B cell (primary cell): ENCODE results near the gene OSBP2. TPM values are rescaled to one million over a fixed set of nuclear protein-coding genes. Genes with fewer than 3 reads are reported as not detected.

Source experiments
- ATAC-seq: fragments of 200-7000 bp; cut with Tn5 transposase; one replicate; pipeline ENCODE4 v1.10.0; 2021; ENCODE audit warnings: low read depth, mild to moderate bottlenecking, moderate number of reproducible peaks, moderate library complexity
- CTCF ChIA-PET: fragments of 350-600 bp; sonication (Branson Sonifier 250); formaldehyde crosslinking; loops from one replicate; lab custom pipeline; 2021; ENCODE audit warnings: antibody characterized with exemption, inconsistent platforms; lab: Charles Lee
- POLR2A ChIA-PET: fragments of 350-600 bp; sonication (Branson Sonifier 250); formaldehyde crosslinking; loops from one replicate; lab custom pipeline; 2021; ENCODE audit warnings: antibody characterized with exemption; lab: Charles Lee
- DNase-seq: peaks from one replicate; pipeline ENCODE4 v3.0.0; 2013
- H2AFZ ChIP-seq: 2 replicates; pipeline ENCODE4 v1.6.1; 2012; ENCODE audit warnings: mild to moderate bottlenecking, low read depth, low read length; ENCODE audit not compliant: insufficient read depth, poor library complexity, severe bottlenecking
- H3K27ac ChIP-seq, 2 donors: 1 replicate in 1 of 2; 2 replicates in 1 of 2; pipeline ENCODE4 v1.5.1; 2012 to 2013; ENCODE audit warnings: low read length in 2 of 2, mild to moderate bottlenecking in 2 of 2, moderate library complexity in 1 of 2
- H3K27me3 ChIP-seq, 4 experiments: fragments of 200-600 bp in 1 of 4; sonication (generic) in 1 of 4; replicated peaks in 1 of 4; 1 replicate in 2 of 4; 2 replicates in 2 of 4; pipeline versions ENCODE4 v1.6.1 to v1.7.0; 2013 to 2016; ENCODE audit warnings: low read length in 3 of 4, mild to moderate bottlenecking in 2 of 4, mixed read lengths in 1 of 4, moderate library complexity in 1 of 4; ENCODE audit not compliant: insufficient read depth in 4 of 4, control insufficient read depth in 3 of 4; ENCODE audit errors: control extremely low read depth in 1 of 4
- H3K36me3 ChIP-seq, 2 experiments: replicated peaks in 1 of 2; 1 replicate in 1 of 2; 2 replicates in 1 of 2; pipeline versions ENCODE4 v1.6.1 to v1.7.1; 2013; ENCODE audit warnings: low read length in 1 of 2; ENCODE audit not compliant: insufficient read depth in 2 of 2, control insufficient read depth in 1 of 2; ENCODE audit errors: control extremely low read depth in 1 of 2, extremely low read depth in 1 of 2
- H3K4me1 ChIP-seq, 2 donors: fragments of 200-600 bp in 1 of 2; sonication (generic) in 1 of 2; 1 replicate in 1 of 2; 2 replicates in 1 of 2; pipeline versions ENCODE4 v1.5.1 to v1.6.1; 2013 to 2017; ENCODE audit warnings: low read length in 2 of 2; ENCODE audit not compliant: control insufficient read depth in 2 of 2, insufficient read depth in 2 of 2
- H3K4me2 ChIP-seq: replicated peaks from 2 replicates; pipeline ENCODE3; 2012; ENCODE audit warnings: mild to moderate bottlenecking, low read depth, low read length; ENCODE audit not compliant: poor library complexity, severe bottlenecking
- H3K4me3 ChIP-seq, 5 experiments: fragments of 200-600 bp in 1 of 5; sonication (generic) in 1 of 5; 1 replicate in 3 of 5; 2 replicates in 2 of 5; pipeline versions ENCODE4 v1.5.1 to v1.7.0; 2011 to 2016; ENCODE audit warnings: low read length in 4 of 5, mild to moderate bottlenecking in 4 of 5, low read depth in 2 of 5, control low read depth in 1 of 5, moderate library complexity in 1 of 5; ENCODE audit not compliant: insufficient read depth in 1 of 5; ENCODE audit errors: control extremely low read depth in 1 of 5, extremely low read depth in 1 of 5
- H3K79me2 ChIP-seq: fragments of 200-600 bp; sonication (generic); one replicate; pipeline ENCODE4 v1.6.0; 2016; ENCODE audit warnings: low read length; ENCODE audit not compliant: control insufficient read depth, insufficient read depth
- H3K9ac ChIP-seq: fragments of 200-600 bp; sonication (generic); 2 replicates; pipeline ENCODE4 v1.6.1; 2017; ENCODE audit warnings: mild to moderate bottlenecking, low read length, moderate library complexity
- H3K9me3 ChIP-seq, 3 donors: one replicate each; pipeline versions ENCODE4 v1.6.1 to v1.7.1; 2013; ENCODE audit warnings: low read length in 2 of 3; ENCODE audit not compliant: control insufficient read depth in 2 of 3, insufficient read depth in 1 of 3; ENCODE audit errors: control extremely low read depth in 1 of 3
- H4K20me1 ChIP-seq: 2 replicates; pipeline ENCODE4 v1.6.0; 2012; ENCODE audit warnings: mild to moderate bottlenecking, low read length; ENCODE audit not compliant: insufficient read depth, control insufficient read depth, poor library complexity, severe bottlenecking
- H3K27ac Mint-ChIP-seq: one replicate; pipeline ENCODE4 v1.8.0; 2021; ENCODE audit warnings: mixed read lengths
- H3K27me3 Mint-ChIP-seq: one replicate; pipeline ENCODE4 v1.8.0; 2021; ENCODE audit warnings: mixed read lengths
- H3K4me1 Mint-ChIP-seq: one replicate; pipeline ENCODE4 v1.8.0; 2021; ENCODE audit warnings: mixed read lengths
- H3K4me3 Mint-ChIP-seq: one replicate; pipeline ENCODE4 v1.8.0; 2021; ENCODE audit warnings: mixed read lengths
- H3K9me3 Mint-ChIP-seq: one replicate; pipeline ENCODE4 v1.8.0; 2022; ENCODE audit warnings: mixed read lengths; ENCODE audit not compliant: insufficient read depth
- CTCF ChIP-seq: fragments of 200-600 bp; IDR thresholded peaks from one replicate; pipeline ENCODE4 v1.8.0; 2022; ENCODE audit warnings: antibody characterized with exemption, mild to moderate bottlenecking
- EZH2 ChIP-seq: IDR thresholded peaks from 2 replicates; pipeline ENCODE4 v1.6.1; 2012; ENCODE audit warnings: borderline replicate concordance, low read depth, mild to moderate bottlenecking, moderate library complexity, low read length; ENCODE audit not compliant: insufficient read depth, poor library complexity, severe bottlenecking
- WGBS: methylation state at CpG from one replicate; pipeline ENCODE4 v1.1.5; 2013; ENCODE audit warnings: missing lambda C conversion rate; ENCODE audit not compliant: insufficient coverage; 5-methylcytosine and 5-hydroxymethylcytosine counted together
- intact Hi-C: fragments of 100-400 bp; cut with micrococcal nuclease; formaldehyde crosslinking; loops from one replicate; pipeline ENCODE4 v1.10.0; 2022
- polyA plus RNA-seq: library from polyadenylated mRNA; depleted of rRNA; stranded (reverse); fragments of >200 nt; gene quantifications from 2 replicates; pipeline ENCODE4 v1.2.3, GENCODE V29; 2012
- total RNA-seq, 2 donors: library from RNA; stranded (reverse); fragments of 120-200 nt in 1 of 2; gene quantifications; 1 replicate in 1 of 2; 2 replicates in 1 of 2; pipeline versions ENCODE4 v1.2.3 to v1.2.4, GENCODE V29; 2013 to 2022

OSBP2 gene
- total and polyA plus RNA-seq, 2 donors (not counting 1 experiment from before 2014, with no cell fraction given) = 0.10 to 1.0 TPM

GRCh38 chr22:30826670-30827355, 132.1 kb downstream of the OSBP2 start:
- Mint-ChIP-seq H3K9me3 (no peaks in the 10 kb centered on the region), H3K27me3 (peaks cover 54% of the 10 kb centered on the region), H3K27ac (no peak overlapping the region), H3K4me3 (no peak overlapping the region), H3K4me1 (peaks cover 4% of the 10 kb centered on the region)
- Histone ChIP-seq H3K27me3 (peaks cover 0 to 25% (median 10%) of the 10 kb centered on the region in 4 experiments), H3K27ac (no peak overlapping the region), H3K4me3 (no peak overlapping the region), H3K9me3 (no peaks in the 10 kb centered on the region), H2AFZ (no peak overlapping the region), H3K36me3 (no peaks in the 10 kb centered on the region), H3K4me2 (no peak overlapping the region), H3K79me2 (no peaks in the 10 kb centered on the region), H4K20me1 (no peaks in the 10 kb centered on the region), H3K9ac (no peak overlapping the region), H3K4me1 (peaks cover 0 to 9% of the 10 kb centered on the region in 2 donors)
- ATAC-seq = no peak
- CTCF ChIA-PET = no interaction called here
- intact Hi-C loops = no loop called here
- no peak for DNase-seq
- POLR2A ChIA-PET = no interaction called here
- TF ChIP-seq CTCF (no peak), EZH2 (no peak)
- WGBS = 100% methylated on average over 1 of the region's 4 CpGs

GRCh38 chr22:30827646-30828045, 133.0 kb downstream of the OSBP2 start:
- no peak for TF ChIP-seq CTCF
- no peak for ATAC-seq

More at GRCh38 chr22:30827646-30828045, 133.0 kb downstream of the OSBP2 start:
- Histone ChIP-seq H2AFZ (no peak overlapping the region), H3K4me1 (peaks cover 0 to under 1% of the 10 kb centered on the region in 2 donors), H3K79me2 (no peaks in the 10 kb centered on the region), H3K27me3 (peaks cover 0 to 18% (median 9%) of the 10 kb centered on the region in 4 experiments), H3K4me2 (no peak overlapping the region), H3K36me3 (no peaks in the 10 kb centered on the region), H4K20me1 (no peaks in the 10 kb centered on the region), H3K4me3 (no peak overlapping the region), H3K9me3 (no peaks in the 10 kb centered on the region), H3K27ac (no peak overlapping the region), H3K9ac (no peak overlapping the region)
- DNase-seq = no peak
- WGBS = 87% methylated on average over 4 of the region's 6 CpGs
- POLR2A ChIA-PET = no interaction called here
- intact Hi-C loops = no loop called here
- CTCF ChIA-PET = no interaction called here
- H3K4me3 Mint-ChIP-seq = no peak overlapping the region
- peaks cover 57% of the 10 kb centered on the region for H3K27me3 Mint-ChIP-seq
- no peak overlapping the region for H3K27ac Mint-ChIP-seq
- peaks cover 4% of the 10 kb centered on the region for H3K4me1 Mint-ChIP-seq
- H3K9me3 Mint-ChIP-seq = no peaks in the 10 kb centered on the region
